Stomach (tissue), 4 donors: ENCODE measurements around the gene CTTNBP2.

Source experiments
- EP300 ChIP-seq: sonication (generic); formaldehyde crosslinking; IDR thresholded peaks from one replicate; pipeline ENCODE4 v1.6.1; 2017; ENCODE audit warnings: antibody characterized with exemption
- TF ChIP-seq, protein P1 (sequence below), 7 experiments: fragments of 450-650 bp in 4 of 7; fragments of 200-600 bp in 3 of 7; sonication (generic) in 3 of 7; IDR thresholded peaks; one replicate each; pipeline ENCODE4 v1.5.1; 2016 to 2019; ENCODE audit warnings: antibody characterized with exemption in 7 of 7, control low read depth in 2 of 7, mild to moderate bottlenecking in 1 of 7

DNA sequence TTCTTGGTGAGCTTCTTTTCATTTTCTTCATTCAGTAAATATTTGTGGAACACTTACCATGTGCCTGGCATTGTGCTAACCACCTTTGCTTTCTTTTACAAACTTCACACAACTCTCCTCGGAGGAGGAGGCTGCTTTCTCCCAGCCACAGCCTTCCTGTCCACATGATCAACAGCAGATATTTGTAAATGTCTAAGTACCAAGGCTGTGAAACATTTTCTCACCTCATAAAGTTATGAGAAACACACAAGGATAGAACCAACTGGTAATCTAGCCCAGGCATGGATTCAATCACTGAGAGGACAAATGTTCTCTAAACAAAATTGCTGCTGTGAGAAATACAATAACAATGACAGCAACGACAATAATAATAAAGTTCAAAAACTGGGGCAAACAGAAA lies 3.9 kb downstream of the CTTNBP2 start:
- TF ChIP-seq, protein P1, sequence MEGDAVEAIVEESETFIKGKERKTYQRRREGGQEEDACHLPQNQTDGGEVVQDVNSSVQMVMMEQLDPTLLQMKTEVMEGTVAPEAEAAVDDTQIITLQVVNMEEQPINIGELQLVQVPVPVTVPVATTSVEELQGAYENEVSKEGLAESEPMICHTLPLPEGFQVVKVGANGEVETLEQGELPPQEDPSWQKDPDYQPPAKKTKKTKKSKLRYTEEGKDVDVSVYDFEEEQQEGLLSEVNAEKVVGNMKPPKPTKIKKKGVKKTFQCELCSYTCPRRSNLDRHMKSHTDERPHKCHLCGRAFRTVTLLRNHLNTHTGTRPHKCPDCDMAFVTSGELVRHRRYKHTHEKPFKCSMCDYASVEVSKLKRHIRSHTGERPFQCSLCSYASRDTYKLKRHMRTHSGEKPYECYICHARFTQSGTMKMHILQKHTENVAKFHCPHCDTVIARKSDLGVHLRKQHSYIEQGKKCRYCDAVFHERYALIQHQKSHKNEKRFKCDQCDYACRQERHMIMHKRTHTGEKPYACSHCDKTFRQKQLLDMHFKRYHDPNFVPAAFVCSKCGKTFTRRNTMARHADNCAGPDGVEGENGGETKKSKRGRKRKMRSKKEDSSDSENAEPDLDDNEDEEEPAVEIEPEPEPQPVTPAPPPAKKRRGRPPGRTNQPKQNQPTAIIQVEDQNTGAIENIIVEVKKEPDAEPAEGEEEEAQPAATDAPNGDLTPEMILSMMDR (IDR thresholded peaks at IDR 0.05), result no peak
- TF ChIP-seq EP300, result no peak
